Lower lobe of right lung (tissue), 2 donors: Measurements from ENCODE around the gene RASA2. TPM values are rescaled to one million over a fixed set of nuclear protein-coding genes. Genes with fewer than 3 reads are reported as not detected.

Experiments
- ATAC-seq, 2 donors: fragments of 200-7000 bp; cut with Tn5 transposase; one replicate each; pipeline ENCODE4 v1.9.1; 2020 to 2022; ENCODE audit warnings: mild to moderate bottlenecking in 2 of 2, moderate library complexity in 2 of 2
- DNase-seq: peaks from one replicate; pipeline ENCODE4 v3.0.0-alpha.2; 2020
- H3K27ac ChIP-seq: fragments of 200-600 bp; one replicate; pipeline ENCODE4 v1.8.0; 2022
- H3K27me3 ChIP-seq: fragments of 200-600 bp; one replicate; pipeline ENCODE4 v1.8.0; 2022; ENCODE audit warnings: low read depth
- H3K36me3 ChIP-seq: fragments of 200-600 bp; one replicate; pipeline ENCODE4 v1.8.0; 2022; ENCODE audit warnings: mild to moderate bottlenecking
- H3K4me1 ChIP-seq: fragments of 200-600 bp; one replicate; pipeline ENCODE4 v1.8.0; 2022
- H3K4me3 ChIP-seq: fragments of 200-600 bp; one replicate; pipeline ENCODE4 v1.8.0; 2022; ENCODE audit warnings: mild to moderate bottlenecking
- H3K9me3 ChIP-seq: fragments of 200-600 bp; one replicate; pipeline ENCODE4 v1.8.0; 2022
- intact Hi-C: fragments of 100-400 bp; cut with DNase I; formaldehyde crosslinking; loops from one replicate; pipeline ENCODE4 v1.11.0; 2022
- total RNA-seq: library from RNA; stranded (reverse); fragmentation: NEBNext Ultra II Directional; extraction: Animal tissue kit (Norgen Biotek cat#: 25700); gene quantifications from one replicate; pipeline ENCODE4 v1.2.1, GENCODE V29; 2021
- TF ChIP-seq, protein P1 (sequence below): fragments of 200-600 bp; IDR thresholded peaks from one replicate; pipeline ENCODE4 v1.8.0; 2022; ENCODE audit warnings: antibody characterized with exemption, mild to moderate bottlenecking
- donor health status: DM: no; HTN: yes; CAD: no; lungs with severe emphysema.

The RASA2 gene
- total RNA-seq, 1 donor from 2014 or later: 21.5 TPM

DNA sequence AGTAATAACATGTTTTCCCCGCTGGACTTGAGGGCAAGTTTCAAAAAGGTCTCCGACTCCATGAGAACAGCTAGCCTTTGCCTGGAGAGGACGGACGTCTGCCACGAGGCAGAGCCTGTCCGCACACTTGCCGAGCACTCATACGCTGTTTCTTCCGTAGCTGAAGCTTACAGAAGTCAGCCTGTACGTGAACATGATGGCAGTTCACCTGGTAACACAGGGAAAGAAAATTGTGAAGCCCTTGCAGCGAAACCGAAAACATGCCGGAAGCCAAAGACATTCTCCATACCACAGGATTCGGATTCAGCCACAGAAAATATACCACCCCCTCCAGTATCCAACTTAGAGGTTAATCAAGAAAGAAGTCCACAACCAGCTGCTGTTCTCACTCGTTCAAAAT is 43.9 kb upstream of the RASA2 start:
- peaks cover 40% of the 10 kb centered on the region for H3K4me1 ChIP-seq
- no peak overlapping the region for H3K4me3 ChIP-seq
- intact Hi-C loops: no loop called here
- H3K9me3 ChIP-seq: no peaks in the 10 kb centered on the region
- peak overlapping the region; percentile 63 for H3K27ac ChIP-seq
- TF ChIP-seq, protein P1, sequence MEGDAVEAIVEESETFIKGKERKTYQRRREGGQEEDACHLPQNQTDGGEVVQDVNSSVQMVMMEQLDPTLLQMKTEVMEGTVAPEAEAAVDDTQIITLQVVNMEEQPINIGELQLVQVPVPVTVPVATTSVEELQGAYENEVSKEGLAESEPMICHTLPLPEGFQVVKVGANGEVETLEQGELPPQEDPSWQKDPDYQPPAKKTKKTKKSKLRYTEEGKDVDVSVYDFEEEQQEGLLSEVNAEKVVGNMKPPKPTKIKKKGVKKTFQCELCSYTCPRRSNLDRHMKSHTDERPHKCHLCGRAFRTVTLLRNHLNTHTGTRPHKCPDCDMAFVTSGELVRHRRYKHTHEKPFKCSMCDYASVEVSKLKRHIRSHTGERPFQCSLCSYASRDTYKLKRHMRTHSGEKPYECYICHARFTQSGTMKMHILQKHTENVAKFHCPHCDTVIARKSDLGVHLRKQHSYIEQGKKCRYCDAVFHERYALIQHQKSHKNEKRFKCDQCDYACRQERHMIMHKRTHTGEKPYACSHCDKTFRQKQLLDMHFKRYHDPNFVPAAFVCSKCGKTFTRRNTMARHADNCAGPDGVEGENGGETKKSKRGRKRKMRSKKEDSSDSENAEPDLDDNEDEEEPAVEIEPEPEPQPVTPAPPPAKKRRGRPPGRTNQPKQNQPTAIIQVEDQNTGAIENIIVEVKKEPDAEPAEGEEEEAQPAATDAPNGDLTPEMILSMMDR: no peak
- H3K36me3 ChIP-seq: peaks cover 68% of the 10 kb centered on the region
- ATAC-seq (no peak), DNase-seq (no peak)
- no peaks in the 10 kb centered on the region for H3K27me3 ChIP-seq

DNA sequence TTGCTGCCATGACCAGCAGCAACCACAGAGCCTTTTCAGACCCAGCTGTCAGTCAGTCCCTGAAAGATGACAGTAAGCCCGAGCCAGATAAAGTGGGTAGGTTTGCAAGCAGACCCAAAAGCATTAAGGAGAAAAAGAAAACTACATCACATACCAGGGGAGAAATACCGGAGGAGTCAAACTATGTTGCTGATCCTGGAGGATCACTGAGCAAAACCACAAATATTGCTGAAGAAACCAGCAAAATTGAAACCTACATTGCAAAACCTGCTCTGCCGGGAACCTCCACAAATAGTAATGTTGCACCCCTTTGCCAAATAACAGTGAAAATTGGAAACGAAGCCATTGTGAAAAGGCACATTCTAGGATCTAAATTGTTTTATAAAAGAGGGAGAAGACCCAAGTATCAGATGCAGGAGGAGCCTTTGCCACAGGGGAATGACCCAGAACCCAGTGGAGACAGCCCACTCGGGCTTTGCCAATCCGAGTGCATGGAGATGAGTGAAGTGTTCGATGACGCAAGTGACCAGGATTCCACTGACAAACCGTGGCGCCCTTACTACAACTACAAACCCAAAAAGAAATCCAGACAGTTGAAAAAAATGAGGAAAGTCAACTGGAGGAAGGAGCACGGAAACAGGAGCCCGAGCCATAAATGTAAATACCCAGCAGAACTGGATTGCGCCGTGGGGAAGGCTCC is 42.1 kb upstream of the RASA2 start:
- intact Hi-C loops: no loop called here
- Histone ChIP-seq H3K36me3 (peaks cover 56% of the 10 kb centered on the region), H3K4me3 (no peak overlapping the region), H3K4me1 (peaks cover 38% of the 10 kb centered on the region), H3K9me3 (no peaks in the 10 kb centered on the region), H3K27me3 (no peaks in the 10 kb centered on the region), H3K27ac (no peak overlapping the region)
- TF ChIP-seq, protein P1: no peak
- no peak for DNase-seq
- ATAC-seq: no peak

DNA sequence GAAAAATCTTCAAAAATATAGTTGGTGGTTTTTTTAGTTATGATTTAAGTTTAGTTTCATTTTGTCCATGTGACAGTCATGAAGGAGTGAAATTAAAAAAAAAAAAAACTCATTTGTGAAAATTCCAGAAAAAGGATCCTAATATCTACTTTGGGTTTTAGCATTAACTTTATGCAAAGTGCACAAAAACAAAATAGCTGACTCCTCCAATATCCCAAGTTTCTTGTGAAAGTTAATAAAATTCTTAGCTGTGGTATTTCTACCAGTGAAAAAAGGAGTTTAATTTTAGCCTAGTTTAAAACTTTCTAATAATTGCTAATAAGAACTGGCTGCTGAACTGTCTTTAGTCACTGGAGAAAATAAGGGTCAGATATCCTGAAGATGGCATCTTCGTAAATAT is 40.8 kb upstream of the RASA2 start:
- no peak for ATAC-seq
- TF ChIP-seq, protein P1: no peak

DNA sequence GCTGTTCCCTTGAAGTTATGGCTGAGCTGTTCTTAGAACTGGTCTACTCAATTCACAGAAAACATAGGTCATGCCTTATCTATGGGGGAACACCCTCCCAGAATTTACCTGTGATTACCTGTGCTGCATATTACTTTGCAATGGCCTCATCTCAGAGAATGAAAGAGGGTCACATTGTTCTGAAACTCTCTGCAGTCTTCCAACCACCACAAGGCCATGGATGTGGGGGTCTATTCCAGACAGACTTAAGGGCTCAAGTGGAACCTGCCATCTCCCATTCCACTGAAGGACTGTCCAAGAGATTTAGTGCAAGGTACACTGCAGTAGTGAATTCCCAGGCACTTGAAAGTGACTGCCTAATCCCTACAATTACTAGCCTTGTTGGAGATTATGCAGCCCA is 40.1 kb upstream of the RASA2 start:
- Histone ChIP-seq H3K9me3 (no peaks in the 10 kb centered on the region), H3K27me3 (no peaks in the 10 kb centered on the region), H3K4me3 (no peak overlapping the region), H3K4me1 (peaks cover 18% of the 10 kb centered on the region), H3K27ac (no peak overlapping the region), H3K36me3 (peaks cover 56% of the 10 kb centered on the region)
- intact Hi-C loops: no loop called here
- DNase-seq: no peak
- ATAC-seq: no peak
- TF ChIP-seq, protein P1: no peak

More for the DNA sequence above, 40.8 kb upstream of the RASA2 start:
- Histone ChIP-seq H3K27ac (no peak overlapping the region), H3K27me3 (no peaks in the 10 kb centered on the region), H3K4me3 (no peak overlapping the region), H3K9me3 (no peaks in the 10 kb centered on the region), H3K4me1 (peaks cover 25% of the 10 kb centered on the region), H3K36me3 (peaks cover 56% of the 10 kb centered on the region)
- no peak for DNase-seq
- intact Hi-C loops: no loop called here

DNA sequence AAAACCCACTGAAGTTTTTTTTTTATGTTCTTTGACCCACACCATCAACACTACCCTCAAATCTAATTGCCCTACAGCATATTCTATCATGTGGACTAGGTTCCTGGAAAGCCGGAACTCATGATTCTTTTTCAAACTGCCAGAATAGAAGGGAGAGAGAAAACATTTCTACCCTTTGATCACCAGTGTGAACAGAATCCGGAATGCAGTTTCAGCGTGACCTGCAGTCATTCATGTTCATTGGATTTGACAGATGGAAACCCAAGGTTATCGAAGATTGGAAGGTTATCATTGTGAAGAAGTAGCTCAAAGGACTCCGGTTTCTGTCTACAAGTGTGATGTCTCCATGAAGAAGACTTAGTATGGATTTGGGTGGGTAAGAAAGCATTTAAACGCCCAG is 39.4 kb upstream of the RASA2 start:
- TF ChIP-seq, protein P1: no peak
- H3K4me3 ChIP-seq: no peak overlapping the region
- peaks cover 53% of the 10 kb centered on the region for H3K36me3 ChIP-seq
- no peaks in the 10 kb centered on the region for H3K27me3 ChIP-seq
- H3K27ac ChIP-seq: no peak overlapping the region
- intact Hi-C loops: no loop called here
- ATAC-seq (no peak), DNase-seq (no peak)
- peaks cover 18% of the 10 kb centered on the region for H3K4me1 ChIP-seq
- H3K9me3 ChIP-seq: no peaks in the 10 kb centered on the region
